CD4-positive, alpha-beta T cell (primary cell): ENCODE results near the gene PHF1. TPM values are rescaled to one million over a fixed set of nuclear protein-coding genes. Genes with fewer than 3 reads are reported as not detected.

Source experiments
- ATAC-seq: fragments of 200-7000 bp; cut with Tn5 transposase; one replicate; pipeline ENCODE4 v1.10.0; 2022; ENCODE audit warnings: mild to moderate bottlenecking; ENCODE audit not compliant: poor library complexity
- CTCF ChIA-PET: fragments of 350-600 bp; sonication (Branson Sonifier 250); formaldehyde crosslinking; loops from one replicate; lab custom pipeline; 2021; ENCODE audit warnings: antibody characterized with exemption, inconsistent platforms; lab: Charles Lee
- POLR2A ChIA-PET: fragments of 350-600 bp; sonication (Branson Sonifier 250); formaldehyde crosslinking; loops from one replicate; lab custom pipeline; 2021; ENCODE audit warnings: antibody characterized with exemption, inconsistent platforms; lab: Charles Lee
- DNase-seq, 14 experiments: peaks; one replicate each; pipeline ENCODE4 v3.0.0-alpha.2; 2013 to 2020; ENCODE audit warnings: mixed read lengths in 2 of 14
- H3K27ac ChIP-seq, 2 donors: one replicate each; pipeline versions ENCODE4 v1.5.1 to v1.7.0; 2013; ENCODE audit warnings: low read length in 2 of 2, low read depth in 1 of 2, mild to moderate bottlenecking in 1 of 2
- H3K27me3 ChIP-seq, 2 experiments: 1 replicate in 1 of 2; 2 replicates in 1 of 2; pipeline versions ENCODE4 v1.6.1 to v1.7.0; 2013; ENCODE audit warnings: low read length in 2 of 2, control low read depth in 1 of 2, mild to moderate bottlenecking in 1 of 2, moderate library complexity in 1 of 2; ENCODE audit not compliant: insufficient read depth in 2 of 2, control insufficient read depth in 1 of 2
- H3K36me3 ChIP-seq: one replicate; pipeline ENCODE4 v1.6.1; 2013; ENCODE audit warnings: low read length, control low read depth; ENCODE audit not compliant: insufficient read depth
- H3K4me1 ChIP-seq: one replicate; pipeline ENCODE4 v1.6.1; 2013; ENCODE audit warnings: low read length, control low read depth; ENCODE audit not compliant: insufficient read depth
- H3K4me3 ChIP-seq: one replicate; pipeline ENCODE4 v1.5.1; 2013; ENCODE audit warnings: mild to moderate bottlenecking, low read length, moderate library complexity
- H3K9me3 ChIP-seq, 2 experiments: 1 replicate in 1 of 2; 2 replicates in 1 of 2; pipeline versions ENCODE4 v1.6.1 to v1.7.0; 2013; ENCODE audit warnings: low read length in 2 of 2, mild to moderate bottlenecking in 2 of 2, control low read depth in 1 of 2, moderate library complexity in 1 of 2; ENCODE audit not compliant: control insufficient read depth in 1 of 2, insufficient read depth in 1 of 2
- H3K27ac Mint-ChIP-seq: one replicate; pipeline ENCODE4 v1.8.0; 2020; ENCODE audit warnings: mixed read lengths
- H3K27me3 Mint-ChIP-seq: one replicate; pipeline ENCODE4 v1.8.0; 2021; ENCODE audit warnings: mixed read lengths
- H3K36me3 Mint-ChIP-seq: one replicate; pipeline ENCODE4 v1.8.0; 2021; ENCODE audit warnings: low read depth, mixed read lengths
- H3K4me1 Mint-ChIP-seq: one replicate; pipeline ENCODE4 v1.8.0; 2021; ENCODE audit warnings: low read depth, mixed read lengths
- H3K4me3 Mint-ChIP-seq: one replicate; pipeline ENCODE4 v1.8.0; 2020; ENCODE audit warnings: mild to moderate bottlenecking, mixed read lengths
- H3K9me3 Mint-ChIP-seq: one replicate; pipeline ENCODE4 v1.8.0; 2020; ENCODE audit warnings: mixed read lengths
- intact Hi-C, 2 experiments: fragments of 100-400 bp; cut with DNase I in 1 of 2; cut with micrococcal nuclease in 1 of 2; formaldehyde crosslinking; loops; one replicate each; pipeline versions ENCODE4 v1.15.1 to v1.9.0; 2023 to 2025; cut with DNase I, micrococcal nuclease
- total RNA-seq, 174 experiments: library from RNA in 2 of 174; stranded (reverse) in 2 of 174; gene quantifications; one replicate each; pipeline ENCODE4 v1.2.3 and lab custom pipeline; 2021 to 2026
- TF ChIP-seq, protein P1 (sequence below): fragments of 200-600 bp; IDR thresholded peaks from one replicate; pipeline ENCODE4 v1.8.0; 2022; ENCODE audit warnings: antibody characterized with exemption, mild to moderate bottlenecking

The PHF1 gene
- total RNA-seq, 2 experiments from 2014 or later, result 545 to 557 TPM

- ChIA-PET CTCF (interaction anchor here (1.0 to 2.7 kb wide), 4 partner anchors 16 to 65 kb away, joined by 3 to 10 read pairs (median 5); no protein-coding TSS in a partner anchor), POLR2A (interaction anchor here (0.5 to 2.8 kb wide), 17 partner anchors 9 to 438 kb away, joined by 3 to 19 read pairs (median 4); partner anchors contain the start of genes B3GALT4, BAK1, CUTA and RPS18)
- Mint-ChIP-seq H3K9me3 (no peaks in the 10 kb centered on the region), H3K27me3 (no peaks in the 10 kb centered on the region), H3K27ac (peak overlapping the region; percentile 98), H3K4me1 (peaks cover 57% of the 10 kb centered on the region), H3K36me3 (peaks cover 44% of the 10 kb centered on the region), H3K4me3 (peak overlapping the region; percentile 95)
- peak overlapping the region; percentile 95 to 99 for H3K27ac ChIP-seq
- peaks cover 32% of the 10 kb centered on the region for H3K36me3 ChIP-seq
- peak; percentile 92 to 99 (median 98) for DNase-seq
- no peaks in the 10 kb centered on the region for H3K9me3 ChIP-seq
- peaks cover 64% of the 10 kb centered on the region for H3K4me1 ChIP-seq
- ATAC-seq, result peak; percentile 71
- no peaks in the 10 kb centered on the region for H3K27me3 ChIP-seq
- intact Hi-C loops, result loop anchor here (1.0 to 5.0 kb wide), 6 partner anchors 8 to 208 kb away; partner anchors contain the start of genes CUTA (in 1 of the 2), HSD17B8 (in 1 of the 2), KIFC1 (in 1 of the 2) and RXRB (in 1 of the 2)
- TF ChIP-seq, protein P1, sequence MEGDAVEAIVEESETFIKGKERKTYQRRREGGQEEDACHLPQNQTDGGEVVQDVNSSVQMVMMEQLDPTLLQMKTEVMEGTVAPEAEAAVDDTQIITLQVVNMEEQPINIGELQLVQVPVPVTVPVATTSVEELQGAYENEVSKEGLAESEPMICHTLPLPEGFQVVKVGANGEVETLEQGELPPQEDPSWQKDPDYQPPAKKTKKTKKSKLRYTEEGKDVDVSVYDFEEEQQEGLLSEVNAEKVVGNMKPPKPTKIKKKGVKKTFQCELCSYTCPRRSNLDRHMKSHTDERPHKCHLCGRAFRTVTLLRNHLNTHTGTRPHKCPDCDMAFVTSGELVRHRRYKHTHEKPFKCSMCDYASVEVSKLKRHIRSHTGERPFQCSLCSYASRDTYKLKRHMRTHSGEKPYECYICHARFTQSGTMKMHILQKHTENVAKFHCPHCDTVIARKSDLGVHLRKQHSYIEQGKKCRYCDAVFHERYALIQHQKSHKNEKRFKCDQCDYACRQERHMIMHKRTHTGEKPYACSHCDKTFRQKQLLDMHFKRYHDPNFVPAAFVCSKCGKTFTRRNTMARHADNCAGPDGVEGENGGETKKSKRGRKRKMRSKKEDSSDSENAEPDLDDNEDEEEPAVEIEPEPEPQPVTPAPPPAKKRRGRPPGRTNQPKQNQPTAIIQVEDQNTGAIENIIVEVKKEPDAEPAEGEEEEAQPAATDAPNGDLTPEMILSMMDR, result no peak
- H3K4me3 ChIP-seq, result peak overlapping the region; percentile 81
These were observed 634 bp upstream of the PHF1 start for GRCh38 chr6:33410050-33410710.

DNA sequence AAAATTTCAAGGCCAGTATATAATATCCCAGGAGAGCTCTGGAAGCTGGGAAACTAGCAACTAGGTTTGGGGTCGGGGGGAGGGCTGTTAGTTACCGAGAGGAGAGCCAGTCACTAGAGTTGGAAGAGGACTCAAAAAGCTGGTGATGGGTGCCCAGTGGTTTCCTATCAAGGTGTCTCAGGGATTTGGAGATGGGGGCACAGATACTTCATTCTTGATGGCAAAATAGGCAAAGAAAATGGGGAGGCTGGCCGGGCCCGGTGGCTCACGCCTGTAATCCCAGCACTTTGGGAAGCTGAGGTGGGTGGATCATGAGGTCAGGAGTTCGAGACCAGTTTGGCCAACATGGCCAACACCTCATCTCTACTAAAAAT, 805 bp downstream of the PHF1 start:
- Histone ChIP-seq H3K4me3 (peak overlapping the region; percentile 81), H3K4me1 (peaks cover 65% of the 10 kb centered on the region), H3K9me3 (no peaks in the 10 kb centered on the region), H3K36me3 (peaks cover 42% of the 10 kb centered on the region), H3K27ac (peak overlapping the region; percentile 91 to 99), H3K27me3 (no peaks in the 10 kb centered on the region)
- Mint-ChIP-seq H3K27ac (peak overlapping the region; percentile 98), H3K4me3 (peak overlapping the region; percentile 94), H3K4me1 (peaks cover 64% of the 10 kb centered on the region), H3K9me3 (no peaks in the 10 kb centered on the region), H3K36me3 (peaks cover 59% of the 10 kb centered on the region), H3K27me3 (no peaks in the 10 kb centered on the region)
- ChIA-PET CTCF (interaction anchor here (1.2 to 2.7 kb wide), 2 partner anchors 13 to 14 kb away, joined by 3 to 10 read pairs; no protein-coding TSS in a partner anchor), POLR2A (interaction anchor here (1.1 to 2.8 kb wide), 8 partner anchors 7 to 168 kb away, joined by 3 to 19 read pairs (median 8); partner anchors contain the start of genes BAK1, CUTA, ZBTB22 and ZBTB9)
- ATAC-seq (no peak), DNase-seq (no peak)
- intact Hi-C loops, result loop anchor here (2.0 to 5.0 kb wide), 2 partner anchors 17 to 209 kb away; partner anchors contain the start of genes HSD17B8 (in 1 of the 2), RXRB (in 1 of the 2) and SLC39A7 (in 1 of the 2)
- TF ChIP-seq, protein P1, result no peak

GRCh38 chr6:33412140-33413009, 1.6 kb downstream of the PHF1 start:
- peak overlapping the region; percentile 91 to 99 for H3K27ac ChIP-seq
- Mint-ChIP-seq H3K36me3 (peaks cover 66% of the 10 kb centered on the region), H3K4me1 (peaks cover 72% of the 10 kb centered on the region), H3K27me3 (no peaks in the 10 kb centered on the region), H3K9me3 (no peaks in the 10 kb centered on the region), H3K4me3 (peak overlapping the region; percentile 94), H3K27ac (peak overlapping the region; percentile 98)
- H3K27me3 ChIP-seq, result no peaks in the 10 kb centered on the region
- no peak for ATAC-seq
- CTCF ChIA-PET, result interaction anchor here (1.2 kb wide), 1 partner anchor 12 kb away, joined by 3 read pairs; no protein-coding TSS in a partner anchor
- H3K4me3 ChIP-seq, result peak overlapping the region; percentile 81
- DNase-seq, result no peak
- POLR2A ChIA-PET, result interaction anchor here (1.1 to 2.8 kb wide), 4 partner anchors 13 to 159 kb away, joined by 5 to 19 read pairs (median 8); no protein-coding TSS in a partner anchor
- no peaks in the 10 kb centered on the region for H3K9me3 ChIP-seq
- intact Hi-C loops, result loop anchor here in 1 of 2 experiments (5.0 kb wide), 1 partner anchor 210 kb away; the partner anchor contains the start of genes HSD17B8, RXRB and SLC39A7
- H3K4me1 ChIP-seq, result peaks cover 72% of the 10 kb centered on the region
- H3K36me3 ChIP-seq, result peaks cover 42% of the 10 kb centered on the region
- TF ChIP-seq, protein P1, result no peak
